Heart left ventricle (tissue), 13 donors: ENCODE results near the gene PI3.

Source experiments
- CTCF ChIP-seq, 12 donors: fragments of 200-600 bp; sonication (generic) in 4 of 12; IDR thresholded peaks; one replicate each; pipeline versions ENCODE4 v1.5.0 to v1.8.0; 2018 to 2022; ENCODE audit warnings: antibody characterized with exemption in 12 of 12, mild to moderate bottlenecking in 5 of 12
- POLR2A ChIP-seq, 2 donors: fragments of 450-650 bp; IDR thresholded peaks; one replicate each; pipeline ENCODE4 v1.6.1; 2017; ENCODE audit warnings: antibody characterized with exemption in 2 of 2, mild to moderate bottlenecking in 2 of 2, moderate library complexity in 2 of 2
- donor health status: ischemic (EF 13 %, LVEDD 7.1; RV severe dilation, severe dysfunction).
- donor health status: DM: no; HTN: yes; CAD: no.
- donor health status: DM: no; HTN: no; CAD: no.
- donor health status: ischemic (EF 25% LVEDD 6.9; RV normal size, moderate dysfunction).
- donor health status: ischemic (EF 25% LVEDD 5.7; RV mildly dilated, moderate dysfunction).
- donor health status: ischemic (EF 35%, LVEDD 5.7; RV mildly dilated, moderate dysfunction).
- donor health status: nonischemic (EF 11% LVEDD 7.7; RV severe dilation, severe dysfunction).
- donor health status: DM: yes; HTN: yes; CAD: no.
- donor health status: PGD.
- donor health status: ischemic (EF 29% LVEDD 5.4; RV normal size, mild dysfunction).
- donor health status: nonischemic (EF 23%, LVEDD 6.1; RV moderate dilation, normal function).

- no peak for TF ChIP-seq CTCF (IDR thresholded peaks at IDR 0.05)
- TF ChIP-seq POLR2A (IDR thresholded peaks at IDR 0.05) = no peak
Observed at GRCh38 chr20:45223136-45223535, 48.4 kb downstream of the PI3 start.
